IPS-NIHi11 (cell line): Measurements from ENCODE around the gene SMC3.

Experiments
- DNase-seq: peaks from one replicate; pipeline ENCODE4 v3.0.0; 2012; ENCODE audit warnings: mixed read lengths, low spot score

SMC3 gene

DNA sequence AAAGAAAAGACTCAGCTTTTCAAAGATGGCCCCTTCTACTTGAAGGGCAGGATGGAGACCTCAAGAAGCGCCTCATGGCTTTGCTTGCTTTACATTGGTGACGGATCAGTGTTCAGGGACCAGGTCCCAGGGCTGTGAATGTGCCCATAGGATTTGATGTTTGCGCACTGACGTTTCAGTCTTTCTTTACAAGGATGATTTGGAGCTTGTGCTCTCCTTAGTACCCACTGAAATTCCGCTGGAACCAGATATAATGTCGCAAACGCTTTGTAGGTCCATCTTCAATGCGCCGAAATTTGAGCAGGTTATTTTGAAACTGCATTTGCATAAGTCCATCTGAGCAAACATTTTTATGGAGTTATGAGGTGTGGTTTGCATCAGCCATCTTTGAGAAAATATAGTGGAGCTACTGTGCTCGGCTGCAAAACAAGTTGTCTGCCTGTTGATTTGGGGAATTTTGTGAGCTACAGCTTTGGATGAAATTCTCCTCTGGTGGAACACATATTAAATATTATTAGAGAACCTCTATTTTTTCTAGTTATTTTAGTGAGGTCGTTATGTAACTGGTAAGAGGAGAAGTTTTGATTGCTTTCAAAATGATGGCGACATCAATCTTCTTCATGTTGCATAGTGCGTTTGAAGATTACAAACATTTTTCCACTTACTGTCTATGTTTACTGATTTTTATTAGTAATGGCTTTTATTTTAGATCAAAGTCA lies 79.1 kb downstream of the SMC3 start:
- no peak for DNase-seq

GRCh38 chr10:110647136-110647430 lies 79.6 kb downstream of the SMC3 start:
- DNase-seq = no peak

DNA sequence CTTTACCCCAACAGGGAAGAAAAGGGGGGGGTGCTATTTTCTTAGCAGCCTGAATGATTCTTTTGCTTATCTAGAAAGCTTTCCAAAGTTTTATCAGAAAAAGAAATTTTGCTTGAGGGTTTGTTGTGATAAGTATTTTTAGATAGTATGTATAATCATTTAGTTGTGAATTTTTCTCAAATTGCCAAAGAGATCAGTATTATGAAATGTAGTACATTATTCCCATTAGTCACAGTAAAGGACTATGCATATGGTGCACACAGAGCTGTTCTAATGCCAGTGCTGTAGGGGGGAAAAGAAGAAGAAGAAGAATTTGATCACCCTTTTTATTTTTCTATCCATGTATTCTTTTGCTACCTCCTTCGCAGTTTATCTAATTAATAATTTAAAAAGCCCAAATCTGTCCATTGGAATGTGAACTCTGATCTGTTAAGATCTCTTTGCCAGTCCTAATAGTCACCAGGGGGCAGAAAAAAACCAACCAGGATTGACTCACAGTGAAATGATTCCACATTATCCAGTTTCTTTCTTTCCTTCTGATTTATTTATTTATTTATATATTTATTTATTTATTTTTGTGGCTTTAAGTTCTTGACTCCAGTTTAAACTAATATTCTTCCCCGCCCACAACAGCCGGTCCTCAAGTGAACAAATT lies 81.3 kb downstream of the SMC3 start:
- no peak for DNase-seq

DNA sequence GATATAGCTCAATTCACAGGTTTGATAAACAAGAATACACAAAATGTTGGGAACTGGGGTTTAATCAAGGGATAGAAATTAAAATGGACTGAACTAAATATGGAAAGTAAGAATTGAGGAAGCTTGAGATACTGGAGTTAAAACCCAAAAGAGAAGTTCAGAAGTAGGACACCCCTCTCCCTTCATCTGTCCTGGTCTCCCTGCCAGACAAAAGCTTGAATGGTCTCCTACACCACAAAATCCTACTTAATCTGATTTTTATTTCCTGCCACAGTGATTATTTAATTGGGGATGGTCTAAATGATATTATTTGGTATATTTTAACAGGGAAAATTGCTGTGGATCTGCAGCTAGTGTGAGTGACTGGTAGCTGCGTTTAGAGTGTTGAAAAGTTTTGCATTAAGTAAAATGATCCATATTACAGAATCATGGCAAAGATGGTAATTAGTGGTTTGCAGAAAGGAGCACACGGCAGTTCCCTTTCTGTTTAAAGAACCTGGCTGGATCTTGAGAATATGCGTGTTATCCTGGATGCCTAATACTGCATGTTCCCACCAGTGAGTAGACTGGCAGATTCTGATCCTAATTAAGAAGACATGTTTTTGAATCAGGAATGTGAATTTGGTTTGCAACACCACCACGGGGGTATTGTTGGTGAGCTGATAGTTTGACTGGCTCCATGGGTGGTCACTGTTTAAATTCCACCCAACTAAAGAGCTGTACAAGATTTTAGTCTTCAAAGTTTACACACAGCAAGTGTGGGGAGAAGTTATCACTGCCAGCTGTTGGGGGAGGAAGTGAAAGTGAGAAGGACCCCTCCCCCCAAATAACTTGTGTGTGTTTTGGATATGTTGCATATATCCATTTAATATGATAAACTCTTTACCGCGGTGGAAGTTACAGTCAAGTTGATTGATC lies 82.1 kb downstream of the SMC3 start:
- DNase-seq = no peak

- DNase-seq = no peak
These were observed 82.8 kb downstream of the SMC3 start for GRCh38 chr10:110650265-110650668.

- no peak for DNase-seq
These were observed 83.8 kb downstream of the SMC3 start for GRCh38 chr10:110651044-110651958.

DNA sequence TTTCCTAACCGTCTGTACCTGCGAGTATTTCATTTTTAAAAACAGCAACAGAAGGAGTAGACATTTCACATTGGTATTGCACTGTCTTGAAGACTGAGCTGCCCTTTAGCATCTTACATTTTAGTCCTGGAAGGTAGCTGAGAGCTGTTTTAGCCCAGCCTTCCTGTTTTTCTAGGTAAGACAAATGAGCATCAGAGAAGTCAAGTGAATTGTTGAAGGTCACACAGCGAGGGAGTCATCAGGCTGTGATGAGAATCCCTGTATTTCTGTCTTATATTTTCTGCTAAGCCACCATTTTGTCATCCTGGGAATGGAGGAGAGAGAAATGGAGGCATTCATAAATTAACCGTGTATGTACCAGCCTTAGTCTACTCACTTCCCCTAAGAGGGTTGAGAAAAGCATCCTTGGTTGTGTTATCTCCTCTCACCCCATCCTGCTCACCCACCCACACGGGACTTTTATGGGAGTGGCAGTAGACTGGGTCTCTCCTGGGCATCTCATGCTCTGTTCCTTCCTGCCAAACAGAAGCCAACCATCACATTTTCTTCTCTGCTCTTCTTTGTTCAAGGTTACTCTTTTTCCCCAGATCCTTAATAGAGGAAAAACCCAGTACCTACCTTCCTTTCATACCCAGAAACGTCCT lies 85.1 kb downstream of the SMC3 start:
- no peak for DNase-seq
